K562 (cell line): ENCODE measurements around the gene ANO1. TPM values are rescaled to one million over a fixed set of nuclear protein-coding genes. Genes with fewer than 3 reads are reported as not detected.

Experiments
- ARID1B ChIP-seq: fragments of 450-650 bp; IDR thresholded peaks from 2 replicates; pipeline ENCODE4 v1.6.1; 2016; ENCODE audit warnings: antibody characterized with exemption, mild to moderate bottlenecking, inconsistent platforms
- ATF1 ChIP-seq, 2 experiments: fragments of 450-650 bp in 1 of 2; IDR thresholded peaks; 2 replicates each; pipeline ENCODE4 v1.6.1; 2016; ENCODE audit warnings: missing compliant biosample characterization in 1 of 2, missing genetic modification characterization in 1 of 2
- ATF3 ChIP-seq, 2 experiments: fragments of 450-650 bp in 1 of 2; sonication (generic) in 1 of 2; formaldehyde crosslinking in 1 of 2; IDR thresholded peaks in 1 of 2; conservative IDR thresholded peaks in 1 of 2; 2 replicates each; pipeline versions ENCODE4 v1.6.1 to v1.8.1; 2016 to 2023; ENCODE audit warnings: mild to moderate bottlenecking in 2 of 2, moderate library complexity in 2 of 2, inconsistent platforms in 1 of 2, missing genetic modification reagents in 1 of 2
- BRD4 ChIP-seq: fragments of 200-600 bp; sonication (generic); IDR thresholded peaks from 2 replicates; pipeline ENCODE4 v1.6.1; 2017; ENCODE audit warnings: inconsistent platforms
- CHD1 ChIP-seq: fragments of 200-600 bp; sonication (generic); IDR thresholded peaks from one replicate; pipeline ENCODE4 v1.6.1; 2012; ENCODE audit warnings: mild to moderate bottlenecking, moderate library complexity, low read length, inconsistent platforms
- CREM ChIP-seq: IDR thresholded peaks from 2 replicates; pipeline ENCODE4 v1.6.1; 2014; ENCODE audit warnings: antibody characterized with exemption, low read depth
- DACH1 ChIP-seq: fragments of 450-650 bp; IDR thresholded peaks from 2 replicates; pipeline ENCODE4 v1.6.1; 2018; ENCODE audit not compliant: partially characterized antibody
- ELF1 ChIP-seq: fragments of 200-800 bp; sonication (Bioruptor generic); IDR thresholded peaks from 2 replicates; pipeline ENCODE4 v1.6.1; 2016; ENCODE audit warnings: missing genetic modification characterization, missing compliant biosample characterization
- GTF2A2 ChIP-seq: IDR thresholded peaks from 2 replicates; pipeline ENCODE4 v1.6.1; 2016; ENCODE audit warnings: mild to moderate bottlenecking, missing genetic modification characterization, missing compliant biosample characterization
- JUN ChIP-seq, 2 experiments: sonication (generic) in 1 of 2; formaldehyde crosslinking in 1 of 2; IDR thresholded peaks; 2 replicates each; pipeline versions ENCODE4 v1.6.1 to v1.8.0; 2012 to 2022; ENCODE audit warnings: borderline replicate concordance in 2 of 2, mild to moderate bottlenecking in 2 of 2, improper control_type of control experiment in 1 of 2, low read depth in 1 of 2, low read length in 1 of 2, missing genetic modification reagents in 1 of 2
- JUNB ChIP-seq: fragments of 450-650 bp; formaldehyde crosslinking; conservative IDR thresholded peaks from 2 replicates; pipeline ENCODE4 v1.4.0; 2020; ENCODE audit warnings: mild to moderate bottlenecking
- KLF16 ChIP-seq: IDR thresholded peaks from 2 replicates; pipeline ENCODE4 v1.6.1; 2016; ENCODE audit warnings: antibody characterized with exemption
- NCOA1 ChIP-seq: fragments of 450-650 bp; IDR thresholded peaks from 2 replicates; pipeline ENCODE4 v1.6.1; 2016; ENCODE audit warnings: low read depth
- NFE2 ChIP-seq: IDR thresholded peaks from 2 replicates; pipeline ENCODE4 v1.6.1; 2014; ENCODE audit warnings: antibody characterized with exemption, low read depth
- NFIC ChIP-seq: fragments of 450-650 bp; IDR thresholded peaks from 2 replicates; pipeline ENCODE4 v1.6.1; 2017; ENCODE audit warnings: mild to moderate bottlenecking, inconsistent platforms
- PKNOX1 ChIP-seq: fragments of 450-650 bp; IDR thresholded peaks from 2 replicates; pipeline ENCODE4 v1.6.1; 2016
- POLR3G ChIP-seq: IDR thresholded peaks from 2 replicates; pipeline ENCODE4 v1.6.1; 2011; ENCODE audit not compliant: insufficient read length, insufficient replicate concordance; ENCODE audit errors: extremely low read depth
- RFX7 ChIP-seq: fragments of 250-450 bp; sonication (Bioruptor Pico); IDR thresholded peaks from 2 replicates; pipeline ENCODE4 v1.5.1; 2021; ENCODE audit warnings: mild to moderate bottlenecking
- SIN3A ChIP-seq, 2 experiments: fragments of 150-350 bp in 1 of 2; IDR thresholded peaks; 2 replicates each; pipeline ENCODE4 v1.6.1; 2011 to 2016; ENCODE audit warnings: borderline replicate concordance in 2 of 2, low read depth in 2 of 2, low read length in 2 of 2, mild to moderate bottlenecking in 2 of 2, moderate library complexity in 2 of 2; ENCODE audit not compliant: control insufficient read depth in 1 of 2
- SIX5 ChIP-seq, 2 experiments: IDR thresholded peaks; 2 replicates each; pipeline ENCODE4 v1.6.1; 2011; ENCODE audit warnings: low read length in 2 of 2, borderline replicate concordance in 1 of 2, low read depth in 1 of 2, mild to moderate bottlenecking in 1 of 2, moderate library complexity in 1 of 2; ENCODE audit not compliant: insufficient read depth in 1 of 2
- SMARCC2 ChIP-seq: fragments of 450-650 bp; IDR thresholded peaks from 2 replicates; pipeline ENCODE4 v1.6.1; 2017; ENCODE audit warnings: antibody characterized with exemption, moderate library complexity, mild to moderate bottlenecking, low read depth
- TFE3 ChIP-seq: fragments of 450-650 bp; formaldehyde crosslinking; IDR thresholded peaks from 2 replicates; pipeline ENCODE4 v1.4.0; 2020; ENCODE audit warnings: mild to moderate bottlenecking, mixed read lengths
- ZNF655 ChIP-seq: fragments of 250-450 bp; sonication (Bioruptor Pico); IDR thresholded peaks from 2 replicates; pipeline ENCODE4 v1.5.0; 2021
- ZZZ3 ChIP-seq: fragments of 450-650 bp; IDR thresholded peaks from 2 replicates; pipeline ENCODE4 v1.6.1; 2016; ENCODE audit warnings: antibody characterized with exemption, mild to moderate bottlenecking, moderate library complexity
- polyA plus RNA-seq, 8 experiments: library from polyadenylated mRNA; depleted of rRNA in 4 of 8; stranded (reverse) in 5 of 8; unstranded in 3 of 8; fragments of >200 nt; fragmentation: Nextera tagmentation in 2 of 8; fragmentation: Illumina TruSeq in 1 of 8; extraction: Ambion mirVana in 2 of 8; extraction: Trizol in 1 of 8; gene quantifications; 2 replicates each; pipeline versions ENCODE4 v1.2.1 to v1.2.3, GENCODE V29; 2011 to 2014; ENCODE audit warnings: inconsistent platforms in 1 of 8, missing spikeins in 1 of 8
- total RNA-seq, 7 experiments: library from RNA; depleted of rRNA in 6 of 7; stranded (reverse); fragments of >200 nt in 6 of 7; fragmentation: Illumina TruSeq in 2 of 7; extraction: Trizol in 2 of 7; gene quantifications; 2 replicates each; pipeline versions ENCODE4 v1.2.1 to v1.2.3, GENCODE V29; 2011 to 2021; ENCODE audit warnings: low replicate concordance in 1 of 7

ANO1 gene
- total and polyA plus RNA-seq, 9 of the 15 experiments (the other 6 are each of a cell fraction or from before 2014, with no cell fraction given): not detected

- TF ChIP-seq TFE3 (CRISPR knock-in tag) (no peak), SIN3A (IDR thresholded peaks at IDR 0.05; ENCODE audit: borderline replicate concordance in 2 of 2, control insufficient read depth in 1 of 2, low read depth in 2 of 2, low read length in 2 of 2) (0 out of 4 replicates have a peak, but pooled peaks of 1 of the 2 experiments have one; percentile 11), CREM (peak; percentile 58), SIX5 (IDR thresholded peaks at IDR 0.05; ENCODE audit: borderline replicate concordance in 1 of 2, insufficient read depth in 1 of 2, low read depth in 1 of 2, low read length in 2 of 2) (no peak), JUNB (CRISPR knock-in tag) (no peak), KLF16 (no peak), DACH1 (no peak), ZNF655 (CRISPR knock-in tag) (no peak), NCOA1 (0 out of 2 replicates have a peak, but pooled peaks have one; percentile 17), NFE2 (peak; percentile 67), BRD4 (peak; percentile 90), PKNOX1 (no peak; the same call in 1 of the 2 replicates), POLR3G (no peak), ARID1B (peak; percentile 72), CHD1 (peak; percentile 75), SMARCC2 (no peak; the same call in 1 of the 2 replicates), ELF1 (tag) (no peak), RFX7 (CRISPR knock-in tag) (no peak), JUN (IDR thresholded peaks at IDR 0.05; ENCODE audit: borderline replicate concordance, low read depth, low read length) (peak; percentile 94), JUN (CRISPR knock-in tag; IDR thresholded peaks at IDR 0.05; ENCODE audit: borderline replicate concordance) (no peak), GTF2A2 (tag) (no peak), ATF1 (CRISPR knock-in tag; IDR thresholded peaks at IDR 0.05) (no peak), ATF1 (tag; IDR thresholded peaks at IDR 0.05) (no peak), ZZZ3 (no peak), ATF3 (IDR thresholded peaks at IDR 0.05) (peak; percentile 93), ATF3 (CRISPR knock-in tag; conservative IDR thresholded peaks at IDR 0.05) (peak; percentile 91), NFIC (no peak)
Measured at GRCh38 chr11:70203751-70204465, 125.8 kb downstream of the ANO1 start (continued).
